GM11168 (cell line): ENCODE results near the gene ZNF692.
"Not testable (repeated sequence)": the region's sequence is repeated elsewhere in the genome, so short reads cannot be mapped to it uniquely, and the experiment has no call there.

Source experiments
- in situ Hi-C: fragments of 300-500 bp; cut with MboI; formaldehyde crosslinking; loops from one replicate; pipeline ENCODE4 v1.12.0; 2022; ENCODE audit warnings: low sequenced_read_pairs; ENCODE audit not compliant: unreplicated experiment

The ZNF692 gene

GRCh38 chr1:248858891-248859889, at the start of gene ZNF692:
Gene ZNF692 (minus strand): TSS chr1:248859085. CDS start chr1:248858309, 776 bp downstream.
- in situ Hi-C loops = no loop called here

GRCh38 chr1:248906753-248907661, 48.1 kb upstream of the ZNF692 start:
- in situ Hi-C loops = no loop called here

- in situ Hi-C loops = no loop called here
These were observed 47.3 kb upstream of the ZNF692 start, which contains the start of gene PGBD2 for GRCh38 chr1:248906009-248906752. Gene PGBD2 (plus strand): TSS chr1:248906235. CDS start chr1:248913863, 7,628 bp downstream.

- in situ Hi-C loops = no loop called here
These were observed 46.8 kb upstream of the ZNF692 start for GRCh38 chr1:248905662-248906008.

- in situ Hi-C loops = no loop called here
These were observed 45.7 kb upstream of the ZNF692 start for GRCh38 chr1:248904437-248905216.

- in situ Hi-C loops = no loop called here
These were observed 42.7 kb upstream of the ZNF692 start for GRCh38 chr1:248901578-248901977.

GRCh38 chr1:248900637-248901036, 41.8 kb upstream of the ZNF692 start:
- in situ Hi-C loops = no loop called here

GRCh38 chr1:248897412-248898337, 38.8 kb upstream of the ZNF692 start:
- in situ Hi-C loops = no loop called here

- in situ Hi-C loops = no loop called here
These were observed 36.0 kb upstream of the ZNF692 start for GRCh38 chr1:248894837-248895236.

- in situ Hi-C loops = no loop called here
These were observed 33.7 kb upstream of the ZNF692 start for GRCh38 chr1:248892590-248892989.

- in situ Hi-C loops = no loop called here
These were observed 32.9 kb upstream of the ZNF692 start for GRCh38 chr1:248891758-248892157.

- in situ Hi-C loops = no loop called here
These were observed 31.9 kb upstream of the ZNF692 start for GRCh38 chr1:248890549-248891498.

GRCh38 chr1:248889914-248890243, 31.0 kb upstream of the ZNF692 start:
- in situ Hi-C loops = not testable (repeated sequence)

- in situ Hi-C loops = no loop called here
These were observed 27.5 kb upstream of the ZNF692 start for GRCh38 chr1:248886237-248886895.

- in situ Hi-C loops = no loop called here
These were observed 26.8 kb upstream of the ZNF692 start for GRCh38 chr1:248885646-248886045.

- in situ Hi-C loops = no loop called here
These were observed 25.9 kb upstream of the ZNF692 start for GRCh38 chr1:248884632-248885295.
